Umbilical cord (tissue), 2 donors: ENCODE data around the gene MSTN. TPM values are rescaled to one million over a fixed set of nuclear protein-coding genes. Genes with fewer than 3 reads are reported as not detected.

Experiments
- DNase-seq: peaks from one replicate; pipeline ENCODE4 v3.0.0-alpha.2; 2015; ENCODE audit warnings: low spot score
- total RNA-seq: library from RNA; depleted of rRNA; stranded (reverse); fragments of >200 nt; gene quantifications from one replicate; pipeline ENCODE4 v1.2.3, GENCODE V29; 2014; ENCODE audit warnings: low replicate concordance; ENCODE audit not compliant: insufficient read depth

Gene MSTN
- total RNA-seq = 0.72 TPM

DNA sequence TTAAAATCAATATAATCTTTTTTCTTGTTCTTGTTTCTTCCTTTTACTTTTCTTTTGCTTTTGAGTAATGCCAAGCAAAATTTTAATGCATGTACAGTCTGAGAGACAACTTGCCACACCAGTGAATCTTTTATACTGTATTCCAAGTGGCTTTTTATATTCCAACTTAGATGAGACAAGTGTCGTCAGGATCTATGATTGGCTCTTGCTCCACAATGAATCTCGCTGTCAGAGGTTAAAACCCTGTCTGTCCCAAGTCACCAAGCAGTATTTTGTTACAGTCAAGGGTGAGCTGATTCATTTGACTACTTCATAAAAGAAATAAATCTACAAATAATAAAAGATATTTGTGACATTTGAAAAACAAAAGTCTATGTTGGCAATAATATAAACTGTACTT is at the start of gene MSTN:
Gene MSTN, minus strand, starts transcription at position 129 of the 400 bp plus-strand sequence. CDS start 133 bp downstream, outside the sequence.
- DNase-seq = no peak

DNA sequence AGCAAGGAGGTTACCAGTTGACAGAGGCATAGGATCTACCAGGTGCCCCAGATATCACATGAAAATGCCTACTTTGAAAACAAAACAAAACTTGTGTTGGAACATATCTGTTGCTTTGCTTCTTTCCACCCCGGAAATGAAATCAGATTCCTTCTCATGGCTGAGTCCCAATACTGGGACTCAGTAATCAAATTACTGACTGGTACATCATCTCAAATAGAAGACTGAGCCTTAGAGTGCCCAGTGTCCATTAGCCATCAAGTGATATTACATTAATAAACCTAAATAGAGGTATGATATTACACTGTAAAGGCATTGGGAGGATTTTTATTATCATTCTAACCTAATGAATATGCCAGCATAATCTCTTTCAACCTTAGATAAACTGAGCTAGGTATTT is 48.6 kb upstream of the MSTN start:
- DNase-seq = no peak

- DNase-seq = no peak
Observed at GRCh38 chr2:190110699-190111098, 48.2 kb upstream of the MSTN start.

- no peak for DNase-seq
Observed at GRCh38 chr2:190110131-190110530, 47.6 kb upstream of the MSTN start.

DNA sequence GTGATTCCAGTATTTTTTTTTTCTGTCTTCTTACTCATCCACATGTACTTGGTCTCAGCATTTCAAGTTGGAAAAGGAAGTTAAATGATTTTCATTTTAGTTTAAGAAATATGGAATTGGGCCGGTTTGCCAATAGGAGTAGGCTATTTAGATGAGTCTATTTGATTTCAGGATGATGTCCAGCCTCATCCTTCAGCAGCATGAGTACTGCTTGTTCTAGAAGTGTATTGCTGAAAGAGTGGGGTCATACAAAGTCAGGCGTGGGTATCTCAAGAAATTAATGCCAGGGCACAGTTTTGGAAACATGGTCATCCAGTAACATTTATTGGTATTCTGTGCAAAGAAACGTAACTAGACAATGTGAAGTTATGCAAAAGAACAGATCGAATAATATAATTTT is 44.9 kb upstream of the MSTN start:
- DNase-seq = no peak

- DNase-seq = no peak
Observed at GRCh38 chr2:190106783-190107182, 44.3 kb upstream of the MSTN start.

DNA sequence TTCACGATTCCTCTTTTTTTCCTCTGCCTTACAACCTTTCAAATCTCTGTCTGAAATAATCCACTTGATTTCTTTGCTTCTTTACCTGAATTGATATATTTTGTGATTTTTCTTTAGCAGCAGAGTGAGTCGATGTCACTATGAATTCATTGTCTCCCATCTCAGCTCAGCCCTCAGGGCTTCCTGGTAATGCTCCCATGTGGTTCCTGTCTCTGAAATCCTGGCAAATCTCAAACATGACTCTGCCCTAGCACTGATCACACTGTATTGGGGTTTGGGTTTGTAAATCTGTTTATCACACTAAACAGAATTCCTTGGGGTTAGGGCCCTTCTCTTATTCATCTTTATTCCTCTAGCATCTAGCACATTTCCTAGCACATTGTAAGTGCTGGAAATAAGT is 43.0 kb upstream of the MSTN start:
- DNase-seq = no peak

GRCh38 chr2:190103144-190103543 is 40.6 kb upstream of the MSTN start:
- DNase-seq = no peak

- DNase-seq = peak; percentile 14
Observed at GRCh38 chr2:190099890-190100697, 37.6 kb upstream of the MSTN start.

- no peak for DNase-seq
Observed at GRCh38 chr2:190098851-190099250, 36.3 kb upstream of the MSTN start.

DNA sequence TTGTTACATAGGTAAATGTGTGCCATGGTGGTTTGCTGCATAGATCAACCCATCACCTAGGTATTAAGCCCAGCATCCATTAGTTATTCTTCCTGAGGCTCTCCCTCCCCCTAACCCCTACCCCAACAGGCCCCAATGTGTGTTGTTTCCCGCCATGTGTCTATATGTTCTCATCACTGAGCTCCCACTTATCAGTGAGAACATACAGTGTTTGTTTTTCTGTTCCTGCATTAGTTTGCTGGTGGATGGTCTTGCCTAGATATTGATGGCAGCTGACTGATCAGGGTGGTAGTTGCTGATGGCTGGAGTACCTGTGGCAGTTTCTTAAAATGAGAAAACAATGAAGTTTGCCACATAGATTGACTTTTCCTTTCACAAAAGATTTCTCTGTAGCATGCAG is 34.6 kb upstream of the MSTN start:
- no peak for DNase-seq

DNA sequence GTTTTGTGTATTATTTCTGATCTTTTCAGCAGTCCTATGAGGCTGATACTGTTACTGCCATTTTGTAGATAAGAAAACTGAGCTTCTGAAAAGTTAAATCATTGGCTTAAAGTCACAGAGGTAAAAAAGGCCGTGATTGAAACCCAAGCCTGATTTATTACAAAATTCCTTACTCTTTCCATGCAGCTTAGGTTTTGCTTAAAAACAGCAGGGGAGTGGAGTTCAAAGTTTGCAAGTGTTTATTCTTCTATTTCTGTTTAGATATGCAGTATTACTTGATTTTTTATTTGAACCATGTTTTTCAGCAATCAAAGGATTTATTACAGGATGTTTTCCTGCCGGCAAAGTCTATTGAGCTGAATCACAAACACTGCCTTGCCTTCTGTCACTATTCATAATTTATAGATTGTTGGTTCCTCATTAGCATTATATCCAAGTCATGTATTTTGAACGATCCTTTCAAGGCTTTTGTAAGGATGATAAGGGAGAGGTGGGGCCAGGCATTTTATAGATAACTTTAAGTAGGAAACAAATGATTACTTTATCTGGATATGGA is 31.9 kb upstream of the MSTN start:
- DNase-seq = peak; percentile 18

- DNase-seq = peak; percentile 9
Observed at GRCh38 chr2:190093793-190094192, 31.3 kb upstream of the MSTN start.

GRCh38 chr2:190090148-190090547 is 27.6 kb upstream of the MSTN start:
- DNase-seq = no peak

DNA sequence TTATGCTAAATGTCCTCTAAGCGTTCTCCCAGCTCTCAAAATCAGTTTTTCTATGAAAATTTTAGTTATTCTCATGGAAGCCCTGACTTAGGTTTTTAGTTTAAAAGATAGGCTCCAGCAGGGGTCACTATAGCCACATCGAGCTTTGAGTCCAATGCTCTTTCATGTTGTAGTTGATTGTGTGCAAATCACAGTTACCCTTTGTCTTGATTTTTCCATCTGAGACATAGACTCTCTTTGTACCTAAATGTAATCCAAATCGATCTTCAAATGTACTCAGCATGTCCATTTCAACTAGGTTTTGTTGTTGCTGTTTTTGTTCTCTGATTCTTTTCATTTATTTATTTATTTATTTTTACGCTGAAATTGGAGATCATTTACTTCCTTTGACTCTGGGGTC is 26.4 kb upstream of the MSTN start:
- DNase-seq = peak; percentile 79

DNA sequence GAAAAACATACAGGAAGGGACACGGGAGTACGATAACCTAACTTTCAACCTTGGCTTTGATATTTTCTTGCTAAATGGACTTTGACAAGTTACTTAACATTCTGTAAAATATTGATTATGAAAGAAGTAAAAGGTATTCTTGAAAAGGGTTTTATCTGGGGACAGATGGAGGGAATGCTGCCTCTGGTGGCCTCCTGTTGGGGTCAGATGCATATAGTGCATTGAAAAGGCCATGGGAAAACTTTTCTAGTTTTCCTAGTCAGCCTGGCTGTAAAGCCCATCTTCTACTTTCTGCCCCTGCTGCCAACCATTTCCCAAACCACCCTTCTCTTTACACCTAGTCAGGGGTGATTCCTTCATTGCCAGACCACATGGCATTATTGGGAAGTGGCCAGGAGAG is 22.2 kb upstream of the MSTN start:
- DNase-seq = no peak

GRCh38 chr2:190082118-190082517 is 19.6 kb upstream of the MSTN start:
- no peak for DNase-seq

GRCh38 chr2:190080527-190081049 is 18.1 kb upstream of the MSTN start:
- no peak for DNase-seq

GRCh38 chr2:190079160-190079559 is 16.6 kb upstream of the MSTN start:
- DNase-seq = no peak

GRCh38 chr2:190075623-190076022 is 13.1 kb upstream of the MSTN start:
- DNase-seq = no peak

DNA sequence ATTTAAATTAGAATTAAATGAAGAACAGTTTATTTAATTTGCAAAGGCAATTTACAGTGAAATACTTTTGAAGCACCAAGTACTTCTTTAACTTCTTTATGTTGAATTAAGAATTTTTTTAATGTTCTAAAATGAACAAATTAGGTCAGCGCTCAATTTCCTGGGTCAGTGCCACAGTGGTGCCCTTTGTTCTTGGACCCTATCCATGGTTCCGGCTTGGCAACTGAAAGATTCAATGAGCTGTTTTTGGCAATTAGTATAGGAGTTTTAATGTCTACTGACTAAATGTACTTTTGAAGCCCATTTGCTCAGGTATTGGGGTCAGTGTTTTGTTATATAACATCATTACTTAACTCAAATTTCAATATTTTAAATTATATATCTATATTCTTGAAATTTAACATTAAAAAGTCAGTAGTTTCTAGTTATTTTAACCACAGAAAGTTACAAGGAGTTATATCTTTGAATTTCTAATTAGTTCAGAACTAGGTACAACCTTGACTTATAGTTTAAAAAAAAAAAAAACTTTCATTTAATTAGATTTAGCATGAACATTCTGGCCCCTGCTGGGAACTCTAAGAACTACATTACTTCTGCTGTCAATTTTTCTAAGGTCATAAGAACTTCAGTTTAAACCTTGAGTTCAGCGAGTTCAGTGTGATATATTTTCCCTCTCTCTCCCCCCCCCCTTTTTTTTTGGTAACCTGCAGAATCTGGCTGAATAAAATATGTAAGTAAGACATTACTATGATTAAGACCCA is 7.6 kb upstream of the MSTN start:
- DNase-seq = peak; percentile 70

- no peak for DNase-seq
Observed at GRCh38 chr2:190068764-190069163, 6.2 kb upstream of the MSTN start.
